COLO668 (cell line): ENCODE measurements around the gene FLNB.

Experiments used
- DNase-seq: peaks from one replicate; lab custom pipeline; 2025; ENCODE audit not compliant: unreplicated experiment; lab: John Stamatoyannopoulos, UW

Gene FLNB

GRCh38 chr3:58027704-58028317 is 19.6 kb downstream of the FLNB start:
- no peak for DNase-seq

GRCh38 chr3:58028902-58029301 is 20.7 kb downstream of the FLNB start:
- no peak for DNase-seq

- DNase-seq = no peak
Observed at GRCh38 chr3:58029842-58030584, 21.8 kb downstream of the FLNB start.

DNA sequence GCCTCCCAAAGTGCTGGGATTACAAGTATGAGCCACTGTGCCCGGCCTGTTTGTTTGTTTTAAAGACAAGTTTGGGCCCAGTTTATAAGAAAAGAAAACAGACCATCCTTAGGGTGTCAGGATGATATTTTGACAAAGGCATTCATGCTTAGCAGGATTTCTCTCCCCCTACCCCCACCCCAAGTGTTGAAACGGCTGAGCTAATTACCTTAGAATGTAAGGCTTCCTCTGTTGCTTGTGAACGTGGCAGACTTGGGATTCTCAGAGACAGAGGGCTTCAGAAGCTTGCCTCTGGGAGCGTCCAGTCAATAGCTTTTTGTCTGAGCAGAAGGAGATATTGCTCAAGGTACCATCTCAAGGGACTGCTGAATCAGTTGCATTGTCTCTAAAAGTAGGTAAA is 24.0 kb downstream of the FLNB start:
- DNase-seq = no peak

DNA sequence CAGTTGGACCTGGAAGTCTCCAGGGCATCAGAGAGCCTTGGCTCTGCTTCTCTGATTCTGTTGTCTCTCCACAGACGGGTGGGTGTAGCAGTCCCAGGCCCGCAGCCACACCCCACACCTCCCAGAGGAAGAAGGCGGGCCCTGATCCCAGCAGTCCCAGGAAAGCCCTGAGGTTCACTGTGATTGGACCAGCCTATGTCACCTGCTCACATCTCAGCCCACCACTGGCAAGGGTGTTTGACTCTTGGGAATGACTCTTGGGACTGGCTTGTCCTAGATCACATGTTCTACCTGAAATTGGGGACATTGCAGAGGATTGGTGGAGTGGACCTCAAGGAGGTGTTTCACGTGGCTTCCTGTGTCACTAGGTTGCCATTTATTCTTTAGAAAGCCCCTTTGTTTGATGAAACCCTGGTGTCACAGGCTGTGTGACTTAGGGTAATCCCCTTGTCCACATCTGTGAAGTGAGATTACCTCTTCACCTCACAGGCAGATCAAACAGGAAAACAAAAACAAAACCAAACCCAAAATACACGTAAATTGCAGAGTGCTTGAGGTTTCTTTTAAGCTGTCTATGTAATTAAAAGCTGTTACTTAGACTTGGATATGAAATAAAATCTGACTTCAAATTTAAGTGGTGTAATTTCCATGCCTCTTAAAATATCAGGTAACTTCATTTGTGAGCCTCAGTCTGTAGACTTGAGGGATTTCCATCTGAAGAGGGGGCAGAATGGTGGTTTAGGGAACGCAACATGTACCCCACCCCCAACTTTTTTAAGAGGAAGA is 26.7 kb downstream of the FLNB start:
- no peak for DNase-seq

DNA sequence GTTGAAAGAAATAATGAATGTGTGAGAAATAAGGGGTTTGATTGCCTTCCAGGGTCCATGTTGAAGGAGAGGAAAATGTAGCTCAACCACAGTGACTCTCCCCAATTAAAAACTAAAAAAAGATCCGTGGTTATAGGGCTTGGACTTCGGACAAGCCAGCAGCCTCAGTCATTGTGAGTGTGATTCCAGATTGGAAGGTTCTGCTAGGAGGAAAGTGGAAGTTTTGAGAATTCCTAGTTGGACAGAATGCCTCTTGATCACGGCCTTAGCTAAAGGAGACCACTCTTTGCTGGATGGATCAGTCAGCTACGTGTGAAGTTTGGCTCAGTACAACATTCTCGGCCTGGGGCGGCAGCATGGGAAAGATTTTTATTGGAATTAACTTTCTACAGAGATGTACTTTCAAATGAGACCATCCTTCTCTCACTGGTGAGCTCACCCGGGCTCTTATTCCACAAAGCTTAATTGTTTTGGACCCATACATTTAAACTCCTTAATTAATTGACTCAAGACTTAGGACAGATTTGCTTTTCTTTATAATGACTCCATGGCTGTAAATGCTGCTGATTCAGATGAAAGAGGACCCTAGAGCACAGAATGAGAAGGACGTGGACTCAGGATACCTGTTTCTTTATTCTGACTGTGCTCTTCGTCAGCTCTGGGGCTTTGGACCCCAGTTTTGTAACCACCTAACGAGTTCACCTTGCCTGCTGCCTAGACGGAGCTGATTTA is 27.5 kb downstream of the FLNB start:
- no peak for DNase-seq

DNA sequence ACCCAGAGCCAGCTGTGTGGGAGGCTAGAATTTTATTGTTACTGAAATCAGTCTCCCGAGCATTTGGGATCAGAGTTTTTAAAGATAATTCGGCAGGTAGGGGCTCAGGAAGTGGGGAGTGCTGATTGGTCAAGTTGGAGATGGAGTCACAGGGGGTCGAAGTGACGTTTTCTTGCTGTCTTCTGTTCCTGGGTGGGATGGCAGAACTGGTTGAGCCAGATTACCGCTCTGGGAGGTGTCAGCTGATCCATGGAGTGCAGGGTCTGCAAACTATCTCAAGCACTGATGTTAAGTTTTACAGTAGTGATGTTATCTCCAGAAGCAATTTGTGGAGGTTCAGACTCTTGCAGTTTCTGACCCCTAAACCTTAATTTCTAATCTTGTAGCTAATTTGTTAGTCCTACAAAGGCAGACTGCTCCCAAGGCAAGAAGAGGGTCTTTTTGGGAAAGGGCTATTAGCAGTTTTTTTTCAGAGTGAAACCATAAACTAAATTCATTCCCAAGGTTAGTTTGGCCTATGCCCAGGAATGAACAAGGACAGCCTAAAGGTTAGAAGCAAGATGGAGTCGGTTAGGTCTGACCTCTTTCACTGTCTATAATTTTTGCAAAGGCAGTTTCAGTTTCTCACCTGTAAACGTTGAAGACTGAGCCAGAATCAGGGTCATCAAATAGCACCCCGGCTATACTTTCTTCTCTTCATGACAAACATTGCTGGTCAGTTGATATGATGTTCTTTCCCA is 28.2 kb downstream of the FLNB start:
- DNase-seq = no peak

GRCh38 chr3:58037141-58037910 is 29.1 kb downstream of the FLNB start:
- no peak for DNase-seq

DNA sequence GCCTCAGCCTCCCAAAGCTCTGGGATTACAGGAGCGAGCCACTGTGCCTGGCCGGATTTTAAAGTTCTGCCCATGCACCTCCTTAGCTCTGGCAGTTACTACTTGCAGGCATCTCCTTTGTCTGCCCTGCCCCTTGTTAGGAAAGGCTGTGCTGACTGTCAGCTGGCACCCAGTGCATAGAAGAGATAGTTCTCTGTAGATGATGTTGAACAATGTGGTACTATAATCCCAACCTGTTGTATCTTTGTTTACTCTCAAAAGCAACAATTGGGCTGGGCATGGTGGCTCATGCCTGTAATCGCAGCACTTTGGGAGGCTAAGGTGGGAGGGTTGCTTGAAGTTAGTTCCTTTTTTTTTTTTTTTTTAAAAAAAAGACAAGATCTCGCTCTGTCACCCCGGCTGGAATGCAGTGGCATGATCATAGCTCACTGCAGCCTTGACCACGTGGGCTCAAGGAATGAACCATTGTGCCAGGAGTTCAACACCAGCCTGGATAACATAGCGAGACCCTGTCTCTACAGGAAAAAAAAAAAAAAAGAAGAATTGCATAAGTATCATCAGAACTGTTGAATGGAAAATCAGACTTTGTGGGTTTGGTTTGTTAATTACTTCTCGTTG is 30.6 kb downstream of the FLNB start:
- no peak for DNase-seq

DNA sequence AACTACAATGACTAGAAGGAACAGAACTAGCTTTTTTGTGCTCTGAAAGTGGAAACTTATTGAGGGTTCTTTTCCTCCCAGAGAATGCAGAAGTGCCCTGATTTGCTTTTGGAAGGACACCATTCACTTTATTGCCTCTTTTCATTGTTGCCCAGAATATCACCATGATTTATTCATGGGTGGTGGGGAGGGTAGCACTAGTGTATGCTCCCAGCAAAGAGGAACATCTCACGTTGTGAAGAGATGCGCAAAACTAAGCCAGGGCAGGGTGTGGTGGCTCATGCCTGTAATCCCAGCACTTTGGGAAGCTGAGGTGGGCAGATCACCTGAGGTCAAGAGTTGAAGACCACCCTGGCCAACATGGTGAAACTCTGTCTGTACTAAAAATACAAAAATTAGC is 31.4 kb downstream of the FLNB start:
- no peak for DNase-seq

DNA sequence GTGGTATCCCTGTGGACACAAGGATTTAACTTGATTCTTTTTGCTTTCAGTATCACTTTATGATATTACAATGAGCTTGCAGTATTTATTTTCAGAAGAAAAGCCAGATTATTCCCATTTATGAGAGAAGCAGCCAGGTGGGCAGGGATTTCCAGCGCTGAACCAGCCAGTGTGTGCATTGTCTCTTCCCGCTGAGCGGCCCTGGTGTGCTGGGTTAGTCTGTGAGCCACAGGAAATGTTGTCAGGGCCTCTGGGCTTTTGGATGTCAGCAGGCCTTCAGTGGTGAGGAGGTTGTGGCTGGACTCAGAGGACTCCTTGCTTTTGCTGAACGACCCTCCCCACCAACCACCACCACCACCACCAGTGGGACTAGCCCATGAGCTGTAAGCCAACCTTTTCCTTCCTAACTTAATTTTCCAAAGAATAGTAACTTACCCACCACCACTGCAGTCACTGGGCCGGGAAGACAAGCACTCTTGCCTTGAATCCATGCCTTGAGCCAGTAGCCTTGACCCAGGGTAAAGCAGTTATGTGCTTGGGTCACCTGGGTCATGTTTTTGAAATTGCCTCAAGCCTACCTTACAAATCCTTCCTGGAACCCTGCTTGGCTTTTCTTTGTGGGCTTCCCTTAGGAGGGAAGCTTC is 33.1 kb downstream of the FLNB start:
- DNase-seq = no peak

GRCh38 chr3:58041826-58042324 is 33.7 kb downstream of the FLNB start:
- DNase-seq = no peak

GRCh38 chr3:58042947-58043707 is 34.9 kb downstream of the FLNB start:
- no peak for DNase-seq

GRCh38 chr3:58043933-58044332 is 35.7 kb downstream of the FLNB start:
- DNase-seq = peak; percentile 14

DNA sequence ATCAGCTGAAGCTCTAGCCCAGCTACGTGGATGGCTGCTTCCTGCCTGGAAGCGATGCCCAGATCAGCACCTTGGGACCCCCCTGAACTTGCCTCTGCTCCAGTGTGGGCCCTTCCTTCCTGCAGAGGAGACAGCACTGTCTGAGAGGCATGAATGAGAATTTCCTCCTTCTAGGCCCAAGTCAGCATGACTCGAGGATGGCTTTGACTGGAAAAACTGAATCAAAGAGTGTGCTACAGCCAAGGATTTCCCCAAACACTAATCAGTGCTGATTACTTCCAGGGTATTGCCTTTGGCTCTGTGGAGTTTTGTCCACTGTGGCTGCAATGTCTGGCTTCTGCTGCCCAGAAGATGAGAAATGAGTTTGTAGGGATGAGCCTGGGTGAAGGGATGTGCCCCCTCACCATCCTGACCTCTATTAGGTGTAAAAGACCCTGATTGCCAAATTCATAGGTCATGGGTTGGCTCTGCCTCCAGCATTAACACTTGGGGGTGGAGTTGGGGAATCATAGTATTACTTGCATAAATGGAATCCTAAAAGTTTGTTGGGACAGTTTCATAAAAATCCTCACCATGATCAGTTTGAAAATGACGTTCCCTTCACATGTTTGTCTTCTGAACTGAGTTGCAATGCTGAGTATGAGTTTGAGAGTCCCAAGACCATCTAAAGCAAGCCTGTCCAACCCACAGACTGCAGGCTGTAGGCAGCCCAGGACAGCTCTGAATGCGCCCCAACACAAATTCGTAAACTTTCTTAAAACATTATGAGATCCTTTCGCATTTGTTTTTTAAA is 36.7 kb downstream of the FLNB start:
- no peak for DNase-seq

- DNase-seq = no peak
Observed at GRCh38 chr3:58047826-58048225, 39.6 kb downstream of the FLNB start.

DNA sequence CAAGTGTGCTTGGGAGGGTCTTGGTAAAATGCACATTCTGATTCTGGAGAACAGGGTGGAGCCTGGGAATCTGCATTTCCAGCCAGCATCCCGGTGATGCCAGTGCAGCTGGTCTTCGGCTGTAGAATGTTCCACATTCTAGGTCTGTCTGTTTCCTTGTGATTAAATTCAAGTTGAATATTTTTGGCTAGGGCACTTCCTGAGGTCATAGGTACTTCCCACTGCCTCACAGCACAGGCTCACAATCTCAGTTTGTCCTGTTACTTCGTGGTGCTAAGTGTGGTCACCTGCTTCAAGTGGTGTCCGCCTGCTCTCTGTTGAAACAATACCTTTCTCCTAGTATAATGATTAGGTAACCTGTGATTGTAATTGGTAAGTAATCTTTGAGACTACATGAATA is 40.1 kb downstream of the FLNB start:
- no peak for DNase-seq
